ENCODE data around the gene ZPR1. TPM values are rescaled to one million over a fixed set of nuclear protein-coding genes. Genes with fewer than 3 reads are reported as not detected.
"Not testable (repeated sequence)": the region's sequence is repeated elsewhere in the genome, so short reads cannot be mapped to it uniquely, and the experiment has no call there.

ZPR1 gene, protein sequence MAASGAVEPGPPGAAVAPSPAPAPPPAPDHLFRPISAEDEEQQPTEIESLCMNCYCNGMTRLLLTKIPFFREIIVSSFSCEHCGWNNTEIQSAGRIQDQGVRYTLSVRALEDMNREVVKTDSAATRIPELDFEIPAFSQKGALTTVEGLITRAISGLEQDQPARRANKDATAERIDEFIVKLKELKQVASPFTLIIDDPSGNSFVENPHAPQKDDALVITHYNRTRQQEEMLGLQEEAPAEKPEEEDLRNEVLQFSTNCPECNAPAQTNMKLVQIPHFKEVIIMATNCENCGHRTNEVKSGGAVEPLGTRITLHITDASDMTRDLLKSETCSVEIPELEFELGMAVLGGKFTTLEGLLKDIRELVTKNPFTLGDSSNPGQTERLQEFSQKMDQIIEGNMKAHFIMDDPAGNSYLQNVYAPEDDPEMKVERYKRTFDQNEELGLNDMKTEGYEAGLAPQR
- 25.5 and 37.1 TPM in 2 replicates for total RNA-seq (ENCODE audit: low replicate concordance)

DNA sequence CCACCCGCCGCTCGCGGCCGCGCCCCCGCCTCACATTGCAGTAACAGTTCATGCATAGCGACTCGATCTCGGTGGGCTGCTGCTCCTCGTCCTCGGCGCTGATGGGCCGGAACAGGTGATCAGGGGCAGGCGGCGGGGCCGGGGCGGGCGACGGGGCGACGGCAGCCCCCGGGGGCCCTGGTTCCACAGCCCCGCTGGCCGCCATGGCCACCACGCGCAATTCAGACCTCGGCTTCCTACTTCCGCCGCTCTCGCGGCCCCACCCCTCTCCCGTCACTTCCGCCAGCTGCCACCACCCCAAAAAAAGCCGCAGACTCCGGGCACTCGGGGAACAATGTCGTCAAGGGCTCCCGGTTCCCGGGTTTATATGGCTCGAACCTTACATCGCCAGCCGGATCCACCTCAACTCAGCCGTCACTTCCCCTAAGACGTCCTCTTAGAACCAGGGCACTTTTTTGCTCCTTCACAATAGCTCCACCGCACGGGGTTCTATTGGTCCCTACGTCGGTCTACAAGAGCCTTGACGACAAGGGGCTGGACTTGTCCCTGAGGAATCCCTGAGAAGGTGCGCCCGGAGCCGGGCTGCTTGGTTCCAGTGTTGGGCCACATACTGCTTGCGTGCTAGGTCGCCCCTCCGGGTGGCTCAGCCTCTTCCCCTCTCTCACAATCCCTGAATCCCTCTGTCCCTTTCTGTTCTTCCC, at the start of gene ZPR1:
ZPR1 (minus strand) TSS at position 238 of the 701 bp plus-strand sequence; CDS start at position 205, 33 bp downstream.
- H3K4me3 ChIP-seq (ENCODE audit: low read depth, low read length), result peak within 1 kb of the TSS; percentile 87
- DNase-seq (ENCODE audit: low read depth), result peak; percentile 67
- TF ChIP-seq, protein P1, sequence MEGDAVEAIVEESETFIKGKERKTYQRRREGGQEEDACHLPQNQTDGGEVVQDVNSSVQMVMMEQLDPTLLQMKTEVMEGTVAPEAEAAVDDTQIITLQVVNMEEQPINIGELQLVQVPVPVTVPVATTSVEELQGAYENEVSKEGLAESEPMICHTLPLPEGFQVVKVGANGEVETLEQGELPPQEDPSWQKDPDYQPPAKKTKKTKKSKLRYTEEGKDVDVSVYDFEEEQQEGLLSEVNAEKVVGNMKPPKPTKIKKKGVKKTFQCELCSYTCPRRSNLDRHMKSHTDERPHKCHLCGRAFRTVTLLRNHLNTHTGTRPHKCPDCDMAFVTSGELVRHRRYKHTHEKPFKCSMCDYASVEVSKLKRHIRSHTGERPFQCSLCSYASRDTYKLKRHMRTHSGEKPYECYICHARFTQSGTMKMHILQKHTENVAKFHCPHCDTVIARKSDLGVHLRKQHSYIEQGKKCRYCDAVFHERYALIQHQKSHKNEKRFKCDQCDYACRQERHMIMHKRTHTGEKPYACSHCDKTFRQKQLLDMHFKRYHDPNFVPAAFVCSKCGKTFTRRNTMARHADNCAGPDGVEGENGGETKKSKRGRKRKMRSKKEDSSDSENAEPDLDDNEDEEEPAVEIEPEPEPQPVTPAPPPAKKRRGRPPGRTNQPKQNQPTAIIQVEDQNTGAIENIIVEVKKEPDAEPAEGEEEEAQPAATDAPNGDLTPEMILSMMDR (IDR thresholded peaks at IDR 0.05; ENCODE audit: insufficient read depth, low read length), result no peak

DNA sequence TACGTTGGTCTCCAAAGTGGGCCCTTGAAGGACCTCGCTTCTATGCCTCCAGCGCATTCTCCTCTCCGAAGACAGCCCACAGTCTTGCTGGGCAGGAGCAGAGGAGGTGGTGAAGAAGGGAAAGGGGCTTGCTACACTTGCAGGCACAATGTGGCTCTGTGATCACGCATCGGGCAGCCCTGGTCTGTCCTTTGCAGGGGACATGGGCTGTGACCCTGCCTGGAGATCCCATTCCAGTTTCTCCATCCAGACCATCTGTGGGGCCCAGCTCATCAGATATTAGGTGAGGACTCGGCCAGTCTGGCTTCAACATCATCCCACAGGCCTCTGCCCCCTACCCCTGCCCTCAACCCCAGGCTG, 48.8 kb upstream of the ZPR1 start:
- DNase-seq (ENCODE audit: low read depth), result no peak
- H3K4me3 ChIP-seq (ENCODE audit: low read depth, low read length), result no peak overlapping the region
- TF ChIP-seq, protein P1 (IDR thresholded peaks at IDR 0.05; ENCODE audit: insufficient read depth, low read length), result no peak

DNA sequence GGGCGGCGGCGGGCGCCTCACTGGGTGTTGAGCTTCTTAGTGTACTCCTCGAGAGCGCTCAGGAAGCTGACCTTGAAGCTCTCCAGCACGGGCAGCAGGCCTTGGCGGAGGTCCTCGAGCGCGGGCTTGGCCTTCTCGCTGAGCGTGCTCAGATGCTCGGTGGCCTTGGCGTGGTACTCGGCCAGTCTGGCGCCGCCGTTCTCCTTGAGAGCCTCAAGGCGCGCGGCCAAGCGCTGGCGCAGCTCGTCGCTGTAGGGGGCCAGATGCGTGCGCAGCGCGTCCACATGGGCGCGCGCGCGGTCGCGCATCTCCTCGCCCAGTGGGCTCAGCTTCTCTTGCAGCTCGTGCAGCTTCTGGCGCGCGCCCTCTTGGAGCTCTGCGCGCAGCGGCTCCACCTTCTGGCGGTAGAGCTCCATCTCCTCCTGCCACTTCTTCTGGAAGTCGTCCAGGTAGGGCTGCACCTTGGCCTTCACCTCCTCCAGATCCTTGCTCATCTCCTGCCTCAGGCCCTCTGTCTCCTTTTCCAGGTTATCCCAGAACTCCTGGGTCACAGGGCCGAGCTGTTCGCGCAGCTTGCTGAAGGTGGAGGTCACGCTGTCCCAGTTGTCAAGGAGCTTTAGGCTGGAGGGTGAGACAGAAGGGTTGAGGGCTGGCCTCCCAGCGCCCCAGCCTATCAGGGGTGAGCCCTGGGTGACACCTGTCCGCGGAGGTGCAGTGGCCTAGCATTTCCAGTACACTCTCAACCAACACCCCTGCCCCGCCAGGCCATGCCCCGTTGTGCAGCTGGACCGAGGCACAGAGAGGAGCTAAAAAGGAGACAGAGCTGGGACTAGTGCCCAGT, 48.2 kb upstream of the ZPR1 start:
- TF ChIP-seq, protein P1 (IDR thresholded peaks at IDR 0.05; ENCODE audit: insufficient read depth, low read length), result peak; percentile 66
- peak; percentile 96 for DNase-seq (ENCODE audit: low read depth)

DNA sequence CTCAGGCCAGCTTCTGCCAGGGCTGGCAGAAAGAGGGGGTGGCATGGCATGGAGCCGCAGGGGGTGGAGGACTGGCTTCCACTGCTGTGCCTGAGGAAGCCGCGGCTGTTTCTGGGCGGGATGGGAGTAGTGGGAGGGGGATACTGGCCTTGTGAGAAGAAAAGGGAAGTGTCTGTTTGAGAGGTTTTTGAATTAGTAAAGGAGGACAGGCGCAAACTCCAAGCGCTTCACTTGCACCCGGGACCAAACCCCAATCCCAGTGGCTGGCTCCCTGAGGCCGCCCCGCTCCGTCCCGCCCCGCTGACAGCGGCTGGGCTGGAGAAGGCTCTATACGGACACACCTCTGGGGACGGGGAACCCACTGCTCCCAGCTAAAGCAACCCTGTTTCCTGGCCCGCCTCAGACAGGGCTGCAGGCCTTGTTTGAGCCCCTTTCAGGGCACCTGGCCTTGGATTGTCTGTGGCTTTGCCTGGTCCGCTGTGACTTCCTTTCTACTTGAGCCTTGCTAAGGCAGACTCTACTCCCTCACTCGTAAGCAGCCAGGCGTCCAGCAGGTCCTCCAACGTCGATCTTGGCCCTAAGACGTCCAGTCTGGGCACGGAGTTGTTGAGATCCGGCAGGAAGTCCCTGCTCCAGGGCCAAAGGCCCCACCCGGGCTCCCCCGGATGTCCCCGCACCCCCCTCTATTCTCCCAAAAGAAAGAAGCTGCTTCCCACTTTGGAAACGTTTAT, 47.4 kb upstream of the ZPR1 start:
- no peak for DNase-seq (ENCODE audit: low read depth)
- TF ChIP-seq, protein P1 (IDR thresholded peaks at IDR 0.05; ENCODE audit: insufficient read depth, low read length), result no peak
- H3K4me3 ChIP-seq (ENCODE audit: low read depth, low read length), result no peak overlapping the region

More for the DNA sequence above, 48.2 kb upstream of the ZPR1 start:
- H3K4me3 ChIP-seq (ENCODE audit: low read depth, low read length), result peak overlapping the region; percentile 33

DNA sequence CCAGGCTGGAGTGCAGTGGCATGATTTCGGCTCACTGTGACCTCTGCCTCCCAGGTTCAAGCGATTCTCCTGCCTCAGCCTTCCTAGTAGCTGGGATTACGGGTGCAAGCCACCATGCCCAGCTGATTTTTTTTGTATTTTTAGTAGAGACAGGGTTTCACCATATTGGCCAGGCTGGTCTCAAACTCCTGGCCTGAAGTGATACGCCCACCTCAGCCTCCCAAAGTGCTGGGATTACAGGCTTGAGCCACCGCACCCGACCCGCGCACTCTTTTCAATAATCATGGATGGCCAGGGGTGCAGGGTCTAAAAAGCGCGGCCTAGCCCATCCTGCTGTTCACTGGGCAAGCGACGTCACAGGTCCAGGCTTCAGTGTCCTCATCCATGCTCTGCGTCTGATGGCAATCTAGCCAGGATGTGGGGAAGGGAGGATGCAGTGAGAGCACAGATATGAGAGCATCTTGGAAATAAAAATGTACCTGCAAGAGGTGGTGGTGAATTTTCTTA, 46.8 kb upstream of the ZPR1 start:
- H3K4me3 ChIP-seq (ENCODE audit: low read depth, low read length); DNase-seq (ENCODE audit: low read depth): not testable (repeated sequence)

DNA sequence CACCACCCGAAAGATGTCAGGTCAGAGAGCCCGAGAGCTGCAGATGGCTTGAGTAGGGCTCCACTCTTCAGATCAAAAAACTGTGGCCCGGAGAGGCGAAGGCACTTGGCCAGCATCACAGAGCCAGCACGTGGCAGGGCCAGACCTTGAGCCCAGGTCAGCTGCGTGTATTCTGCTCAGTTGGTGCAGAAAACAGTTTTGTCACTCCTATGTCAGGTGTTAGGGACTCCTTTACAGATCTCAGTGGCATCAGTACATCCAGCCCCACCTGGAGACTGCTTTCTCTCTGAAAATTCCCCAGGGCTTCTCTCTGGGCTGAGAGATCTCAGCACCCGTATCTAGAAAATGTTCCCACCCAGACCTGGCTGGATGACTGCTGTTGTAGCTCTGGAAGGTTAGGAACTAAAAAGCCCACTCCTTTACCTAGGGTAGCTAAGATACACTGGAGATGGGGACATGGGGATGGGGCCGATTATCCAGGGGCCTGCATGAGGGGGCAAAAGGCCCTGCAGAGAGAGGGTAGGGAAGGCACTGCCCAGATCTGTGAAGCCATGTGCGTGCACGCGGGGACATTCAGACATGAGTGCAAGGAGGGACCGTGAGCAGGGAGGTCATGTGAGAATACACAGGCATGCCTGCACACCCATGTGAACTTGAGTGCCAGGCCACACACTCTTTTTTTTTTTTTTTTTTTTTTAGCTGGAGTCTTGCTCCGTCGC, 46.2 kb upstream of the ZPR1 start:
- TF ChIP-seq, protein P1 (IDR thresholded peaks at IDR 0.05; ENCODE audit: insufficient read depth, low read length), result no peak
- no peak for DNase-seq (ENCODE audit: low read depth)
- no peak overlapping the region for H3K4me3 ChIP-seq (ENCODE audit: low read depth, low read length)
